Endothelial cell of umbilical vein (primary cell): ENCODE data around the gene ITSN1. TPM values are rescaled to one million over a fixed set of nuclear protein-coding genes. Genes with fewer than 3 reads are reported as not detected.

Source experiments
- BruUV-seq: library from RNA; stranded (reverse); fragments of 400-500 nt; replicated peaks from 2 replicates; lab custom pipeline; 2021; lab: Mats Ljungman, UMichigan
- CTCF ChIA-PET: fragments of 300-600, 350-600 bp; sonication (Branson Sonifier 250); formaldehyde crosslinking; loops from one replicate; lab custom pipeline; 2021; ENCODE audit warnings: antibody characterized with exemption, inconsistent platforms; lab: Charles Lee
- POLR2A ChIA-PET: fragments of 300-600, 350-600 bp; sonication (Branson Sonifier 250); formaldehyde crosslinking; loops from one replicate; lab custom pipeline; 2021; ENCODE audit warnings: antibody characterized with exemption, inconsistent platforms; lab: Charles Lee
- DNase-seq: peaks from one replicate; pipeline ENCODE4 v3.0.0-alpha.2; 2011; ENCODE audit warnings: low read depth, low spot score
- FAIRE-seq: peaks from 2 replicates; lab custom pipeline; 2011; peaks lifted over from hg19 to GRCh38; lab: Jason Lieb, UNC
- H2AFZ ChIP-seq: 2 replicates; pipeline ENCODE4 v1.6.0; 2012; ENCODE audit warnings: low read depth, low read length, control low read depth, inconsistent platforms
- H3K27ac ChIP-seq: 2 replicates; pipeline ENCODE4 v1.5.1; 2011; ENCODE audit warnings: low read depth, mild to moderate bottlenecking, control low read depth, low read length, moderate library complexity; ENCODE audit not compliant: insufficient read depth
- H3K27me3 ChIP-seq, 2 experiments: 2 replicates each; pipeline versions ENCODE4 v1.6.0 to v1.6.1; 2011; ENCODE audit warnings: low read length in 2 of 2, mixed read lengths in 1 of 2; ENCODE audit not compliant: control insufficient read depth in 2 of 2, insufficient read depth in 2 of 2
- H3K36me3 ChIP-seq, 2 experiments: 2 replicates in 1 of 2; 3 replicates in 1 of 2; pipeline ENCODE4 v1.5.1; 2011; ENCODE audit warnings: low read length in 2 of 2, mild to moderate bottlenecking in 1 of 2, moderate library complexity in 1 of 2; ENCODE audit not compliant: control insufficient read depth in 2 of 2, insufficient read depth in 2 of 2; ENCODE audit errors: extremely low read depth in 1 of 2
- H3K4me1 ChIP-seq: 3 replicates; pipeline ENCODE4 v1.5.1; 2011; ENCODE audit warnings: mild to moderate bottlenecking, low read length; ENCODE audit not compliant: control insufficient read depth, insufficient read depth; ENCODE audit errors: extremely low read depth
- H3K4me2 ChIP-seq: 2 replicates; pipeline ENCODE4 v1.6.1; 2011; ENCODE audit warnings: low read length, control low read depth, mixed read lengths; ENCODE audit not compliant: insufficient read depth
- H3K4me3 ChIP-seq, 3 experiments: fragments of 200-600 bp in 1 of 3; sonication (generic), shearing (Covaris generic) in 1 of 3; replicated peaks in 1 of 3; 2 replicates each; pipeline ENCODE4 v1.5.1; 2011 to 2016; ENCODE audit warnings: control low read depth in 3 of 3, low read length in 3 of 3, mild to moderate bottlenecking in 2 of 3, inconsistent platforms in 1 of 3, low read depth in 1 of 3, moderate library complexity in 1 of 3; ENCODE audit not compliant: insufficient read depth in 1 of 3
- H3K79me2 ChIP-seq: 2 replicates; pipeline ENCODE4 v1.6.0; 2012; ENCODE audit warnings: low read length, inconsistent platforms; ENCODE audit not compliant: control insufficient read depth, insufficient read depth
- H3K9ac ChIP-seq: replicated peaks from 2 replicates; pipeline ENCODE3; 2011; ENCODE audit warnings: low read length, control low read depth; ENCODE audit not compliant: insufficient read depth; ENCODE audit errors: extremely low read depth
- H3K9me1 ChIP-seq: replicated peaks from 3 replicates; pipeline ENCODE4 v1.6.0; 2011; ENCODE audit warnings: mild to moderate bottlenecking, low read length; ENCODE audit not compliant: control insufficient read depth, insufficient read depth; ENCODE audit errors: extremely low read depth
- H3K9me3 ChIP-seq: replicated peaks from 2 replicates; pipeline ENCODE4 v1.5.1; 2012; ENCODE audit warnings: low read length, inconsistent platforms; ENCODE audit not compliant: control insufficient read depth, insufficient read depth
- H4K20me1 ChIP-seq: replicated peaks from 2 replicates; pipeline ENCODE3; 2011; ENCODE audit warnings: mild to moderate bottlenecking, low read length; ENCODE audit not compliant: control insufficient read depth, insufficient read depth; ENCODE audit errors: extremely low read depth
- GATA2 ChIP-seq: IDR thresholded peaks from 2 replicates; pipeline ENCODE4 v1.7.0; 2011; ENCODE audit warnings: low read depth, mild to moderate bottlenecking, moderate library complexity, mixed read lengths, low read length; ENCODE audit not compliant: insufficient read length, insufficient read depth
- JUN ChIP-seq: IDR thresholded peaks from 2 replicates; pipeline ENCODE4 v1.6.1; 2011; ENCODE audit warnings: borderline replicate concordance, low read depth; ENCODE audit not compliant: insufficient read length, insufficient read depth
- POLR2A ChIP-seq: IDR thresholded peaks from 2 replicates; pipeline ENCODE4 v1.6.1; 2012; ENCODE audit warnings: low read depth, mild to moderate bottlenecking, control low read depth, low read length
- POLR2AphosphoS5 ChIP-seq: IDR thresholded peaks from 2 replicates; pipeline ENCODE4 v1.6.1; 2012; ENCODE audit warnings: low read depth, mild to moderate bottlenecking, control low read depth, low read length, moderate library complexity; ENCODE audit not compliant: insufficient read depth
- dilution Hi-C: fragments of 300-500 bp; cut with MboI; formaldehyde crosslinking; loops from one replicate; pipeline ENCODE4 v1.15.0; 2019; ENCODE audit warnings: low sequenced_read_pairs; ENCODE audit not compliant: extremely low pct_ligation_motif_present
- intact Hi-C: fragments of 100-400 bp; cut with micrococcal nuclease; formaldehyde crosslinking; loops from one replicate; pipeline ENCODE4 v1.10.0; 2022
- polyA plus RNA-seq, 4 experiments: library from polyadenylated mRNA; depleted of rRNA in 3 of 4; stranded (reverse) in 3 of 4; unstranded in 1 of 4; fragments of >200 nt; gene quantifications; 2 replicates each; pipeline versions ENCODE4 v1.2.1 to v1.2.3, GENCODE V29; 2011 to 2012; ENCODE audit warnings: missing spikeins in 1 of 4
- total RNA-seq: library from RNA; stranded (reverse); gene quantifications from 2 replicates; pipeline ENCODE4 v1.2.3, GENCODE V29; 2021
- TF ChIP-seq, protein P1 (sequence below): IDR thresholded peaks from 2 replicates; pipeline ENCODE4 v1.6.1; 2011; ENCODE audit not compliant: insufficient read depth, insufficient read length
- TF ChIP-seq, protein P2 (sequence below), 2 donors: IDR thresholded peaks; 1 replicate in 1 of 2; 2 replicates in 1 of 2; pipeline ENCODE4 v1.5.1; 2011; ENCODE audit warnings: low read length in 2 of 2, mild to moderate bottlenecking in 2 of 2, moderate library complexity in 2 of 2, control low read depth in 1 of 2, inconsistent platforms in 1 of 2, low read depth in 1 of 2; ENCODE audit not compliant: insufficient read depth in 1 of 2; ENCODE audit errors: extremely low read depth in 1 of 2

The ITSN1 gene
- total and polyA plus RNA-seq, 2 donors (not counting 3 experiments of a cell fraction or from before 2014, with no cell fraction given) = 72.2 to 86.8 TPM

DNA sequence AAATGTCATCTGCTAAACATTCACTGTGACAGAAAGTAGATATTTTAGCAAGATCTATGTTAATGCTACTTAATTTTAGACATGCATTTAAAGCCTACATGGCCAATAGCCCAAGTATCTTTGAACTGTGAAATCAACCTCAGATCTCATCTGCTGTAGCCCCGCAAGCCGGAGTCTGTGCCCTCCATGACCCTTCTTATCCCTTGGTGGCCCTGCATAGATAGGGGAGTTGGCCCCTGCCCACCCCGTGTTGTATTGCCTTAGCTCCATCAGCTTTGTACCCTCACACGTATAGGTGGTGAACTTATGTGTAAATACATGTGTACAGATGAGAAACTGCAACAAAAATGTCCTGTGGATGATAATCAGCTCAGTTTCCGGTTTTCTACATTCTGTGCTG, 254.8 kb downstream of the ITSN1 start:
- Histone ChIP-seq H3K79me2 (no peaks in the 10 kb centered on the region), H3K27me3 (no peaks in the 10 kb centered on the region), H2AFZ (no peak overlapping the region), H3K9me3 (no peaks in the 10 kb centered on the region), H4K20me1 (no peaks in the 10 kb centered on the region), H3K4me3 (no peak overlapping the region), H3K9me1 (no peaks in the 10 kb centered on the region), H3K9ac (no peak overlapping the region), H3K4me1 (peaks cover 30% of the 10 kb centered on the region), H3K27ac (no peak overlapping the region), H3K36me3 (peaks cover 0 to 3% of the 10 kb centered on the region in 2 experiments), H3K4me2 (peak overlapping the region; percentile 43)
- dilution Hi-C loops = no loop called here
- TF ChIP-seq, protein P1, sequence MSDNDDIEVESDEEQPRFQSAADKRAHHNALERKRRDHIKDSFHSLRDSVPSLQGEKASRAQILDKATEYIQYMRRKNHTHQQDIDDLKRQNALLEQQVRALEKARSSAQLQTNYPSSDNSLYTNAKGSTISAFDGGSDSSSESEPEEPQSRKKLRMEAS = no peak
- TF ChIP-seq, protein P2, sequence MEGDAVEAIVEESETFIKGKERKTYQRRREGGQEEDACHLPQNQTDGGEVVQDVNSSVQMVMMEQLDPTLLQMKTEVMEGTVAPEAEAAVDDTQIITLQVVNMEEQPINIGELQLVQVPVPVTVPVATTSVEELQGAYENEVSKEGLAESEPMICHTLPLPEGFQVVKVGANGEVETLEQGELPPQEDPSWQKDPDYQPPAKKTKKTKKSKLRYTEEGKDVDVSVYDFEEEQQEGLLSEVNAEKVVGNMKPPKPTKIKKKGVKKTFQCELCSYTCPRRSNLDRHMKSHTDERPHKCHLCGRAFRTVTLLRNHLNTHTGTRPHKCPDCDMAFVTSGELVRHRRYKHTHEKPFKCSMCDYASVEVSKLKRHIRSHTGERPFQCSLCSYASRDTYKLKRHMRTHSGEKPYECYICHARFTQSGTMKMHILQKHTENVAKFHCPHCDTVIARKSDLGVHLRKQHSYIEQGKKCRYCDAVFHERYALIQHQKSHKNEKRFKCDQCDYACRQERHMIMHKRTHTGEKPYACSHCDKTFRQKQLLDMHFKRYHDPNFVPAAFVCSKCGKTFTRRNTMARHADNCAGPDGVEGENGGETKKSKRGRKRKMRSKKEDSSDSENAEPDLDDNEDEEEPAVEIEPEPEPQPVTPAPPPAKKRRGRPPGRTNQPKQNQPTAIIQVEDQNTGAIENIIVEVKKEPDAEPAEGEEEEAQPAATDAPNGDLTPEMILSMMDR (IDR thresholded peaks at IDR 0.05; ENCODE audit: extremely low read depth in 1 of 2, insufficient read depth in 1 of 2, low read depth in 1 of 2, low read length in 2 of 2) = no peak
- TF ChIP-seq GATA2 (no peak), POLR2AphosphoS5 (no peak), POLR2A (no peak), JUN (no peak)
- BruUV-seq = no TSS peak
- POLR2A ChIA-PET = no interaction called here
- intact Hi-C loops = loop anchor here (5.0 kb wide), 1 partner anchor 310 kb away; the partner anchor contains the start of gene DONSON
- DNase-seq (no peak), FAIRE-seq (no peak)
- CTCF ChIA-PET = interaction anchor here (0.6 to 1.5 kb wide), 2 partner anchors 11 to 291 kb away, joined by 3 to 8 read pairs; no protein-coding TSS in a partner anchor
